Muscle layer of colon (tissue), 2 donors: ENCODE results near the gene FSD1.
"Not testable (repeated sequence)": the region's sequence is repeated elsewhere in the genome, so short reads cannot be mapped to it uniquely, and the experiment has no call there.

Source experiments
- H3K27ac ChIP-seq: one replicate; pipeline ENCODE4 v1.7.0; 2013; ENCODE audit warnings: low read depth, mild to moderate bottlenecking, low read length, moderate library complexity
- H3K27me3 ChIP-seq, 2 donors: one replicate each; pipeline ENCODE4 v1.7.0; 2013; ENCODE audit warnings: low read length in 2 of 2, mild to moderate bottlenecking in 2 of 2; ENCODE audit not compliant: insufficient read depth in 2 of 2, control insufficient read depth in 1 of 2
- H3K36me3 ChIP-seq: one replicate; pipeline ENCODE4 v1.7.0; 2013; ENCODE audit warnings: mild to moderate bottlenecking, low read length; ENCODE audit not compliant: insufficient read depth
- H3K4me1 ChIP-seq: one replicate; pipeline ENCODE4 v1.7.0; 2013; ENCODE audit warnings: mild to moderate bottlenecking, low read length; ENCODE audit not compliant: insufficient read depth
- H3K4me3 ChIP-seq, 2 donors: one replicate each; pipeline ENCODE4 v1.7.0; 2013; ENCODE audit warnings: low read length in 2 of 2, low read depth in 1 of 2, mild to moderate bottlenecking in 1 of 2, moderate library complexity in 1 of 2
- H3K9ac ChIP-seq: one replicate; pipeline ENCODE4 v1.7.0; 2013; ENCODE audit warnings: low read length
- H3K9me3 ChIP-seq: one replicate; pipeline ENCODE4 v1.7.0; 2013; ENCODE audit warnings: mild to moderate bottlenecking, low read length
- donor health status: abdominal sarcoma.
- donor health status: Adenocarcinoma of cecum.

Gene FSD1

DNA sequence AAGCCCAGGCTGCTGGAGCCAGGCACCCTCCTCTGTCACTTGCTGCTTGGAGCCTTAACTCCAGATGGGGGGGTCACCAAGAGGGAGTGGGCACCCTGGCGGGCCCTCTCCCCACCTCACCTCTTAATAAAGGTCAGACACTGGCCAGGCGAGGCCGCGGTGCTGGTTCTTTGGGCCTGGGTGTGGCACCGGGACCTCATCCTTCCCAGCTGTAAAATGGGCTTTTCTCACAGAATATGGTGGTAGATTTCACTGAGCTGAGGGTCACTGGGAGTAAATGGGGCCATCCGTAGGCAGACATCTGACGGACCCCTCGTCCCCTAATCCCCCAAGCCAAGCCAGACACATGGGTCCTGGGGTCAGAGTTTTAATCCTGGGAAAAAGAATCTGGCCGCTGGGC is 19.3 kb downstream of the FSD1 start:
- no peak overlapping the region for H3K27ac ChIP-seq
- no peaks in the 10 kb centered on the region for H3K36me3 ChIP-seq
- peaks cover 8% of the 10 kb centered on the region for H3K4me1 ChIP-seq
- H3K9ac ChIP-seq: no peak overlapping the region
- peaks cover 0 to 25% of the 10 kb centered on the region in 2 donors for H3K27me3 ChIP-seq
- H3K9me3 ChIP-seq: no peaks in the 10 kb centered on the region
- no peak overlapping the region for H3K4me3 ChIP-seq

GRCh38 chr19:4324228-4324627 is 19.8 kb downstream of the FSD1 start:
- H3K27me3 ChIP-seq: peaks cover 0 to 26% of the 10 kb centered on the region in 2 donors
- H3K36me3 ChIP-seq: no peaks in the 10 kb centered on the region
- no peaks in the 10 kb centered on the region for H3K9me3 ChIP-seq
- H3K27ac ChIP-seq: no peak overlapping the region
- peaks cover 13% of the 10 kb centered on the region for H3K4me1 ChIP-seq
- H3K9ac ChIP-seq: no peak overlapping the region
- H3K4me3 ChIP-seq: no peak overlapping the region

DNA sequence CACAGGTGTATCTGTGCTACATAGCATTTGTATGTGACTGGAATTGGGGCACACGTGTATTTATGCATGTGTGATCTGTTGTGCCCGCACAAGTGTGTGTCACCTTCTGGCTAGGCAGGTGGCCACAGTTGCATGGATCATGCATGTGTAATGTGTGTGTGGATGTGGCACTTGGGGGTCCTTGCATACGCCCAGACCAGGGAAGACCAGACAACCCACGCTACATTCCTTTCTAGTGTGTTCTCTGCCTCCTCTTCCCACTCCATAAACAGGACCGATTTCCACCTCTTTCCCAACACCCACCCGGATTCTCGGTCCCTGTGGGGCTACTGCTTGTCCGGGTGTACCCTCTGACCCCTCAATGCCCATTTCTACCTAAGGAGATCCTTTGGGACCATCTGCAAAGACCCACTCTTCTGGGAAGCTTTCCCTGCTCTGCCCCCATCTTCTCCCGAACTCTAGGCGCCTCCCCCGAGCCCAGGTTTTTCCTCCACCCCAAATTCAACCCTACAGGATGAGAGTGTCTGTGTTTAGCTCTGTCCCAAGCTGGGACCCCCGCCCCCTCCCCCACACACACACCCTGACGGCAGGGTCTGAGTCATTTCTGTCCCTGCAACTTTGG is 21.9 kb downstream of the FSD1 start:
- no peak overlapping the region for H3K9ac ChIP-seq
- H3K27me3 ChIP-seq: peaks cover 0 to 26% of the 10 kb centered on the region in 2 donors
- no peaks in the 10 kb centered on the region for H3K36me3 ChIP-seq
- H3K4me1 ChIP-seq: peaks cover 13% of the 10 kb centered on the region
- no peak overlapping the region for H3K4me3 ChIP-seq
- H3K27ac ChIP-seq: no peak overlapping the region
- H3K9me3 ChIP-seq: no peaks in the 10 kb centered on the region

DNA sequence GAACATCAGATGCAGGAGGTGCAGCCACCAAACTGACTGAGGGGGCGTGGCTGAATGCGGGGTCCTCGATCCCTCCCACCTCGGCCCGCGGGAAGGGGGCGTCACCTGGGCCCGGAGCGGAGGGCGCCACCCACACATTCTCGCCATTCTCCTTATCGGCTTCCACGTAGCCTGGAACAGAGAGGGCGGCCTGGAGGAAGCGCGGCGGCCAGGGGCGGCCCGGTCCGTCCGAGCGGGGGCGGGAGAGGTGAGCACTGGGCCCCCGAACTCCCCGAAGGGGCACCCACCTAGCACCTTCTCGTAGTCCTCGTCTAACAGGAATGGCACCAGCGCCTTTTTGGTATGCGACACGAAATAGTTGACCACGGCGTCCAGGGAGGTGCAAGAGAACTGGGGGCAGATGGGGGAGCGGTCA is 22.4 kb downstream of the FSD1 start:
- H3K36me3 ChIP-seq: no peaks in the 10 kb centered on the region
- H3K27me3 ChIP-seq: peaks cover 0 to 26% of the 10 kb centered on the region in 2 donors
- no peak overlapping the region for H3K9ac ChIP-seq
- peak overlapping the region in 1 of 2 donors; percentile 63 for H3K4me3 ChIP-seq
- no peaks in the 10 kb centered on the region for H3K9me3 ChIP-seq
- no peak overlapping the region for H3K27ac ChIP-seq
- H3K4me1 ChIP-seq: peaks cover 13% of the 10 kb centered on the region

DNA sequence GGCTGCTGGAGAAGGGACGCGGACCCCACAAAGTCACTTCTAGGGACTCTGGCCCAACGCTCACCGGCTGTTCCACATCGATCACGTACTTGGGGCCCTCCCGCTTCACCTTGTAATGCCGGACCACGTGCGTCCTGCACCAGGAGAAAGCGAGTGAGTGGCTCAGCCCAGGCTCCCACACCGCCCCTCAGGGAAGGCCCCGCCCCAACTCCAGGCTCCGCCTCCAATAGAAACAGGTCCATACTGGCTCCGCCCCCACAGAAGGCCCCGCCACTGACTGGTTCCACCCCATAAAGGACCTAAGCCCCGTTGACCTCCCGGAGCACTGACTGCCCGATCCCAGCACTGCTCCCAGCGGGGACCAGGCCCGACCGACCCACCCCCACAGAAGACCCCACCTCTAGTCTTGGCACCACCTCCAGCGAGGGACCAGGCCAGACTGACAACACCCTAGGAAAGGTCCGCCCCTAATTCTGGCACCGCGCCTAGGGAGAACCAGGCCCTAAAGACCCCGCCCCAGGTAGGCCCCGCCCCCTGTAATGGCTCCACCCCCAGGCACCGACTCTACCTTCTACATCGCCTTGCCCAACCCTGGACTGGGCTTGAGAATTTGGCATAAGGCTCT is 23.0 kb downstream of the FSD1 start:
- H3K4me3 ChIP-seq: peak overlapping the region; percentile 27 to 63
- peaks cover 0 to 26% of the 10 kb centered on the region in 2 donors for H3K27me3 ChIP-seq
- H3K27ac ChIP-seq: no peak overlapping the region
- no peaks in the 10 kb centered on the region for H3K9me3 ChIP-seq
- H3K4me1 ChIP-seq: peaks cover 13% of the 10 kb centered on the region
- H3K36me3 ChIP-seq: no peaks in the 10 kb centered on the region
- H3K9ac ChIP-seq: peak overlapping the region; percentile 44

DNA sequence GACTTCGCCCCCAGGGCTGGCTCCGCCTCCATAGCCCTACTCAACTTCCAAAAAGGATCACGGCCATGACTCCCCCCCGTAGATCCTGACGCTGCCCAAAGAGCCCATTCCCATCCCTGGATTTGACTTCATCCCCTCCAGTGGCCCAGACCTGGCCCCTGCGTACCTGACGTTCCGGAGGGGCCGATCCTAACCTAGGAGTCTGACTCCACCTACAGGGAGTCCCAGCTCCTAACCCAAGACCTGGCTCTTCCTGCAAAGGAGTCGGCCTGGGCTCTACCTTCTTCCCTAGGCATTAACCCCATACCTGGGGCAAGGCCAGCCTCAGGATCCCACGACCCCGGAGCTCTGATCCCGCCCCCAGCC is 23.5 kb downstream of the FSD1 start:
- H3K9me3 ChIP-seq: no peaks in the 10 kb centered on the region
- H3K36me3 ChIP-seq: no peaks in the 10 kb centered on the region
- peak overlapping the region; percentile 27 to 63 for H3K4me3 ChIP-seq
- H3K27me3 ChIP-seq: peaks cover 0 to 26% of the 10 kb centered on the region in 2 donors
- peaks cover 13% of the 10 kb centered on the region for H3K4me1 ChIP-seq
- H3K27ac ChIP-seq: no peak overlapping the region
- H3K9ac ChIP-seq: peak overlapping the region; percentile 44

GRCh38 chr19:4328243-4328990 is 24.0 kb downstream of the FSD1 start:
- Histone ChIP-seq H3K4me3 (peak overlapping the region in 1 of 2 donors; percentile 63), H3K36me3 (no peaks in the 10 kb centered on the region), H3K9me3 (no peaks in the 10 kb centered on the region), H3K4me1 (peaks cover 13% of the 10 kb centered on the region), H3K27me3 (peaks cover 0 to 26% of the 10 kb centered on the region in 2 donors), H3K27ac (no peak overlapping the region), H3K9ac (no peak overlapping the region)

DNA sequence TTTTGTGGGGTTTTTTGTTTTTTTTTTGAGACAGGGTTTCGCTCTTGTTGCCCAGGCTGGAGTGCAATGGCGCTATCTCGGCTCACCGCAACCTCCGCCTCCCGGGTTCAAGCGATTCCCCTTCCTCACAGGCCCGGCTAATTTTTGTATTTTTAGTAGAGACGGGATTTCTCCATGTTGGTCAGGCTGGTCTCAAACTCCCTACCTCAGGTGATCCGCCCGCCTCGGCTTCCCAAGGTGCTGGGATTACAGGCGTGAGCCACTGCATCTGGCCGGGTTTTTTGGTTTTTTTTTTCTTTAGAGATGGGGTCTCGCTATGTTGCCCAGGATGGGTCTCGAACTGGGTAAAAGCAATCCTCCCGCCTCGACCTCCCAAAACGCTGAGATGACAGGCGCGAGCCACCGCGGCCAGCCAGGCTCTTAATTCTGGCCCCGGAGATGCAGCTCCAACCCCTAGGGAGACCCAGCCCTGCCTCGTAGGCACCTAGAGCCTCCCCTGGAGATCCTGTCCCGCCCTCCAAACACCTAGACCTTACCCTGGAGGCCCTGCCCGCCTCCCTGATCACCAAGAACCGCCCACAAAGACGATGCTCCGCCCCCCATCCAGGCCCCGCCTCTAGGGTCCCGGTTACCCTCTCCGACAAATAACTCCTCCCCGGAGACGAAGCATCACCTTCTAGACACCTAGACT is 24.7 kb downstream of the FSD1 start:
- not testable (repeated sequence) for H3K9ac ChIP-seq, H3K9me3 ChIP-seq
- H3K4me3 ChIP-seq: peak overlapping the region in 1 of 2 donors; percentile 47

GRCh38 chr19:4329858-4330257 is 25.5 kb downstream of the FSD1 start:
- no peak overlapping the region for H3K9ac ChIP-seq
- H3K4me1 ChIP-seq: peaks cover 13% of the 10 kb centered on the region
- H3K27me3 ChIP-seq: peaks cover 0 to 26% of the 10 kb centered on the region in 2 donors
- no peak overlapping the region for H3K4me3 ChIP-seq
- H3K27ac ChIP-seq: no peak overlapping the region
- H3K9me3 ChIP-seq: no peaks in the 10 kb centered on the region
- no peaks in the 10 kb centered on the region for H3K36me3 ChIP-seq

More for the DNA sequence above, 24.7 kb downstream of the FSD1 start:
- not testable (repeated sequence) for H3K36me3 ChIP-seq, H3K27ac ChIP-seq
- H3K4me1 ChIP-seq: peaks cover 13% of the 10 kb centered on the region
- peaks cover 0 to 26% of the 10 kb centered on the region in 2 donors for H3K27me3 ChIP-seq

- no peak overlapping the region for H3K9ac ChIP-seq
- no peaks in the 10 kb centered on the region for H3K9me3 ChIP-seq
- H3K36me3 ChIP-seq: no peaks in the 10 kb centered on the region
Observed at GRCh38 chr19:4334929-4335570, 30.7 kb downstream of the FSD1 start.

More at GRCh38 chr19:4334929-4335570, 30.7 kb downstream of the FSD1 start:
- no peak overlapping the region for H3K4me3 ChIP-seq
- H3K4me1 ChIP-seq: no peaks in the 10 kb centered on the region
- H3K27ac ChIP-seq: no peak overlapping the region
- H3K27me3 ChIP-seq: no peaks in the 10 kb centered on the region
